SU-DHL-6 (cell line): ENCODE measurements around the gene ITGB6.

Source experiments
- EZH2phosphoT487 ChIP-seq: fragments of 200-600 bp; sonication (generic), shearing (Covaris generic); conservative IDR thresholded peaks from 2 replicates; pipeline ENCODE4 v1.6.1; 2018; ENCODE audit warnings: mild to moderate bottlenecking, antibody characterized with exemption, low read length, moderate library complexity, mixed read lengths
- TF ChIP-seq, protein P1 (sequence below): fragments of 200-600 bp; sonication (generic); IDR thresholded peaks from one replicate; pipeline ENCODE4 v1.5.1; 2017; ENCODE audit warnings: antibody characterized with exemption, mild to moderate bottlenecking, low read length, moderate library complexity; ENCODE audit not compliant: insufficient read depth, poor library complexity, severe bottlenecking

DNA sequence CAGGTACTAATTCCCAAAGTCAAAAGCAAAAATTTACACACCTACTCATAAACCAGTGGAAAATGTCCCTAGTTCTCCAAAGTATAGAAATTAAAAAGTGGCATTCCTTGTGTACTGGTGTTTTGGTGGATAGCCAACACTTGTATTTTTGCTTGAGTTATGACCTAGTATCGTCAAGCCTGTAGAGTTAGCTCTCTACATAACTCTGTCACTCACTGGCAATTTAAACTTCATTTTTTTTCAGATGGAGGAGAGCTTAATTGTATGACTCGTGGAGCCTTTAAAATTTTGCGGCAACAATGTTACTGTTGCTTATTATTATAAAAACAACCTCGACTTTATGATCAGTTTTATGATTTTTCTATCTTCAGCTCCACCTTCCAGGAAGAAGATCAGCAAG lies 58.7 kb downstream of the ITGB6 start:
- TF ChIP-seq, protein P1, sequence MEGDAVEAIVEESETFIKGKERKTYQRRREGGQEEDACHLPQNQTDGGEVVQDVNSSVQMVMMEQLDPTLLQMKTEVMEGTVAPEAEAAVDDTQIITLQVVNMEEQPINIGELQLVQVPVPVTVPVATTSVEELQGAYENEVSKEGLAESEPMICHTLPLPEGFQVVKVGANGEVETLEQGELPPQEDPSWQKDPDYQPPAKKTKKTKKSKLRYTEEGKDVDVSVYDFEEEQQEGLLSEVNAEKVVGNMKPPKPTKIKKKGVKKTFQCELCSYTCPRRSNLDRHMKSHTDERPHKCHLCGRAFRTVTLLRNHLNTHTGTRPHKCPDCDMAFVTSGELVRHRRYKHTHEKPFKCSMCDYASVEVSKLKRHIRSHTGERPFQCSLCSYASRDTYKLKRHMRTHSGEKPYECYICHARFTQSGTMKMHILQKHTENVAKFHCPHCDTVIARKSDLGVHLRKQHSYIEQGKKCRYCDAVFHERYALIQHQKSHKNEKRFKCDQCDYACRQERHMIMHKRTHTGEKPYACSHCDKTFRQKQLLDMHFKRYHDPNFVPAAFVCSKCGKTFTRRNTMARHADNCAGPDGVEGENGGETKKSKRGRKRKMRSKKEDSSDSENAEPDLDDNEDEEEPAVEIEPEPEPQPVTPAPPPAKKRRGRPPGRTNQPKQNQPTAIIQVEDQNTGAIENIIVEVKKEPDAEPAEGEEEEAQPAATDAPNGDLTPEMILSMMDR = no peak
- no peak for TF ChIP-seq EZH2phosphoT487
